IMR-90 (cell line): Measurements from ENCODE around the gene ENDOD1. TPM values are rescaled to one million over a fixed set of nuclear protein-coding genes. Genes with fewer than 3 reads are reported as not detected.

Experiments used
- ATAC-seq: fragments of 200-7000 bp; cut with Tn5 transposase; 2 replicates; pipeline ENCODE4 v1.9.1; 2020; ENCODE audit warnings: low read depth, mild to moderate bottlenecking, moderate library complexity
- BruUV-seq: library from RNA; stranded (reverse); fragments of 400-500 nt; replicated peaks from 2 replicates; lab custom pipeline; 2021; lab: Mats Ljungman, UMichigan
- CTCF ChIA-PET: fragments of 300-600 bp; formaldehyde crosslinking; extraction: SDS; loops from one replicate; lab custom pipeline; 2021; ENCODE audit warnings: antibody characterized with exemption; lab: Yijun Ruan, JAX
- POLR2A ChIA-PET: fragments of 300-600 bp; sonication (Branson Sonifier 250); formaldehyde crosslinking; loops from one replicate; lab custom pipeline; 2022; ENCODE audit warnings: antibody characterized with exemption; ENCODE audit not compliant: unreplicated experiment; lab: Charles Lee
- DNase-seq: peaks from one replicate; pipeline ENCODE4 v3.0.0; 2013
- H2AFZ ChIP-seq: replicated peaks from 2 replicates; pipeline ENCODE3; 2013; ENCODE audit warnings: low read length, mild to moderate bottlenecking; ENCODE audit not compliant: poor library complexity
- H2AK5ac ChIP-seq: 2 replicates; pipeline ENCODE4 v1.6.1; 2013; ENCODE audit warnings: low read depth, low read length, inconsistent platforms
- H2AK9ac ChIP-seq: replicated peaks from 2 replicates; pipeline ENCODE3; 2013; ENCODE audit warnings: mild to moderate bottlenecking, low read depth, low read length, moderate library complexity; ENCODE audit not compliant: poor library complexity
- H2BK120ac ChIP-seq: 2 replicates; pipeline ENCODE4 v1.6.1; 2013; ENCODE audit warnings: low read depth, low read length, inconsistent platforms
- H2BK15ac ChIP-seq: 3 replicates; pipeline ENCODE4 v1.6.1; 2013; ENCODE audit warnings: low read depth, low read length, inconsistent platforms
- H2BK20ac ChIP-seq: 2 replicates; pipeline ENCODE4 v1.6.1; 2013; ENCODE audit warnings: low read depth, mild to moderate bottlenecking, inconsistent platforms, low read length, moderate library complexity
- H2BK5ac ChIP-seq: 2 replicates; pipeline ENCODE4 v1.6.1; 2013; ENCODE audit warnings: mild to moderate bottlenecking, low read depth, low read length, inconsistent platforms; ENCODE audit not compliant: poor library complexity, severe bottlenecking
- H3K14ac ChIP-seq: replicated peaks from 2 replicates; pipeline ENCODE4 v1.6.1; 2013; ENCODE audit warnings: low read depth, low read length, inconsistent platforms
- H3K18ac ChIP-seq: 2 replicates; pipeline ENCODE4 v1.6.1; 2013; ENCODE audit warnings: low read depth, low read length, control low read depth
- H3K23ac ChIP-seq: 2 replicates; pipeline ENCODE4 v1.6.1; 2013; ENCODE audit warnings: low read depth, low read length, inconsistent platforms
- H3K27ac ChIP-seq: 2 replicates; pipeline ENCODE4 v1.5.1; 2013; ENCODE audit warnings: mild to moderate bottlenecking, control low read depth, low read length; ENCODE audit not compliant: insufficient read depth
- H3K27me3 ChIP-seq: 2 replicates; pipeline ENCODE4 v1.6.1; 2013; ENCODE audit warnings: low read length; ENCODE audit not compliant: control insufficient read depth, insufficient read depth
- H3K36me3 ChIP-seq: 2 replicates; pipeline ENCODE4 v1.6.1; 2013; ENCODE audit warnings: low read length, mixed read lengths; ENCODE audit not compliant: control insufficient read depth, insufficient read depth
- H3K4ac ChIP-seq: 2 replicates; pipeline ENCODE4 v1.6.1; 2013; ENCODE audit warnings: low read depth, low read length, inconsistent platforms
- H3K4me1 ChIP-seq: 2 replicates; pipeline ENCODE4 v1.6.1; 2013; ENCODE audit warnings: low read length, mixed read lengths; ENCODE audit not compliant: control insufficient read depth, insufficient read depth
- H3K4me2 ChIP-seq: 2 replicates; pipeline ENCODE4 v1.6.1; 2013; ENCODE audit warnings: low read depth, mild to moderate bottlenecking, control low read depth, low read length, moderate library complexity
- H3K4me3 ChIP-seq: 2 replicates; pipeline ENCODE4 v1.5.1; 2013; ENCODE audit warnings: low read depth, mild to moderate bottlenecking, control low read depth, low read length, moderate library complexity; ENCODE audit not compliant: insufficient read depth
- H3K56ac ChIP-seq: 2 replicates; pipeline ENCODE4 v1.6.1; 2013; ENCODE audit warnings: low read length, inconsistent platforms; ENCODE audit not compliant: insufficient read depth; ENCODE audit errors: extremely low read depth
- H3K79me1 ChIP-seq, 2 experiments: 2 replicates each; pipeline ENCODE4 v1.6.1; 2013; ENCODE audit warnings: low read length in 2 of 2, inconsistent platforms in 1 of 2, low read depth in 1 of 2
- H3K9ac ChIP-seq: 2 replicates; pipeline ENCODE4 v1.6.1; 2013; ENCODE audit warnings: low read depth, low read length, control low read depth
- H3K9me1 ChIP-seq: 2 replicates; pipeline ENCODE4 v1.6.1; 2013; ENCODE audit warnings: low read length, inconsistent platforms; ENCODE audit not compliant: insufficient read depth
- H3K9me3 ChIP-seq: 2 replicates; pipeline ENCODE4 v1.6.1; 2013; ENCODE audit warnings: low read length; ENCODE audit not compliant: control insufficient read depth, insufficient read depth
- H4K20me1 ChIP-seq: 2 replicates; pipeline ENCODE4 v1.6.1; 2013; ENCODE audit warnings: low read length, inconsistent platforms; ENCODE audit not compliant: insufficient read depth
- H4K5ac ChIP-seq: 2 replicates; pipeline ENCODE4 v1.6.1; 2013; ENCODE audit warnings: mild to moderate bottlenecking, low read depth, low read length, control low read depth
- H4K8ac ChIP-seq, 2 experiments: 2 replicates each; pipeline ENCODE4 v1.6.1; 2013; ENCODE audit warnings: low read depth in 2 of 2, low read length in 2 of 2, control low read depth in 1 of 2, inconsistent platforms in 1 of 2
- H4K91ac ChIP-seq: 2 replicates; pipeline ENCODE4 v1.6.1; 2013; ENCODE audit warnings: low read depth, low read length, inconsistent platforms; ENCODE audit not compliant: insufficient read depth
- CEBPB ChIP-seq: IDR thresholded peaks from 2 replicates; pipeline ENCODE4 v1.6.1; 2012; ENCODE audit warnings: low read depth, low read length, improper control_type of control experiment
- CHD1 ChIP-seq: IDR thresholded peaks from 2 replicates; pipeline ENCODE4 v1.6.1; 2012; ENCODE audit warnings: low read depth, low read length, improper control_type of control experiment
- MAFK ChIP-seq: IDR thresholded peaks from 2 replicates; pipeline ENCODE4 v1.6.1; 2012; ENCODE audit warnings: low read depth, low read length, improper control_type of control experiment
- MAZ ChIP-seq: IDR thresholded peaks from 2 replicates; pipeline ENCODE4 v1.6.1; 2012; ENCODE audit warnings: low read depth, mild to moderate bottlenecking, low read length, improper control_type of control experiment, moderate library complexity, borderline replicate concordance
- MXI1 ChIP-seq: IDR thresholded peaks from 2 replicates; pipeline ENCODE4 v1.6.1; 2012; ENCODE audit warnings: low read depth, mild to moderate bottlenecking, low read length, moderate library complexity, borderline replicate concordance
- RAD21 ChIP-seq: IDR thresholded peaks from 2 replicates; pipeline ENCODE4 v1.6.1; 2012; ENCODE audit warnings: low read length, improper control_type of control experiment
- RCOR1 ChIP-seq: IDR thresholded peaks from 2 replicates; pipeline ENCODE4 v1.6.1; 2012; ENCODE audit warnings: mild to moderate bottlenecking, low read length, improper control_type of control experiment; ENCODE audit not compliant: insufficient replicate concordance
- RFX5 ChIP-seq: IDR thresholded peaks from 2 replicates; pipeline ENCODE4 v1.8.0; 2012; ENCODE audit warnings: low read depth, mild to moderate bottlenecking, low read length, moderate library complexity
- SMC3 ChIP-seq: fragments of 150-350 bp; IDR thresholded peaks from 2 replicates; pipeline ENCODE4 v1.6.1; 2016; ENCODE audit warnings: low read depth, mild to moderate bottlenecking, antibody characterized with exemption, low read length, moderate library complexity
- WGBS, 2 experiments: methylation state at CpG; one replicate each; pipeline versions ENCODE4 v1.1.5 to v1.1.7; 2013; ENCODE audit warnings: missing lambda C conversion rate in 2 of 2; ENCODE audit not compliant: insufficient read length in 1 of 2; ENCODE audit errors: extremely low coverage in 2 of 2; 5-methylcytosine and 5-hydroxymethylcytosine counted together
- dilution Hi-C: fragments of 300-500 bp; cut with HindIII; formaldehyde crosslinking; loops from one replicate; pipeline ENCODE4 v1.14.3; 2018; ENCODE audit warnings: low sequenced_read_pairs; ENCODE audit not compliant: unreplicated experiment
- in situ Hi-C: fragments of 300-500 bp; cut with MboI; formaldehyde crosslinking; loops from 3 replicates; pipeline ENCODE4 v1.14.3; 2019; ENCODE audit warnings: low sequenced_read_pairs, inconsistent platforms, mixed read lengths
- intact Hi-C: fragments of 100-400 bp; cut with micrococcal nuclease; formaldehyde crosslinking; loops from 2 replicates; pipeline ENCODE4 v1.10.0; 2022
- polyA plus RNA-seq, 3 experiments: library from polyadenylated mRNA; depleted of rRNA; stranded (reverse); fragments of >200 nt; gene quantifications; 2 replicates each; pipeline ENCODE4 v1.2.3, GENCODE V29; 2012; ENCODE audit warnings: low replicate concordance in 1 of 3
- total RNA-seq: library from RNA; depleted of rRNA; stranded (reverse); fragments of >200 nt; gene quantifications from 2 replicates; pipeline ENCODE4 v1.2.3, GENCODE V29; 2012
- TF ChIP-seq, protein P1 (sequence below): conservative IDR thresholded peaks from 2 replicates; pipeline ENCODE4 v1.5.1; 2012; ENCODE audit warnings: mild to moderate bottlenecking, low read depth, low read length, improper control_type of control experiment
- TF ChIP-seq, protein P2 (sequence below): fragments of 150-350 bp; IDR thresholded peaks from 2 replicates; pipeline ENCODE4 v1.6.1; 2017; ENCODE audit warnings: mild to moderate bottlenecking, antibody characterized with exemption, low read length, low read depth

ENDOD1 gene
- total and polyA plus RNA-seq, 2 of the 4 experiments (the other 2 are of a cell fraction): 7.0 to 17.6 TPM

DNA sequence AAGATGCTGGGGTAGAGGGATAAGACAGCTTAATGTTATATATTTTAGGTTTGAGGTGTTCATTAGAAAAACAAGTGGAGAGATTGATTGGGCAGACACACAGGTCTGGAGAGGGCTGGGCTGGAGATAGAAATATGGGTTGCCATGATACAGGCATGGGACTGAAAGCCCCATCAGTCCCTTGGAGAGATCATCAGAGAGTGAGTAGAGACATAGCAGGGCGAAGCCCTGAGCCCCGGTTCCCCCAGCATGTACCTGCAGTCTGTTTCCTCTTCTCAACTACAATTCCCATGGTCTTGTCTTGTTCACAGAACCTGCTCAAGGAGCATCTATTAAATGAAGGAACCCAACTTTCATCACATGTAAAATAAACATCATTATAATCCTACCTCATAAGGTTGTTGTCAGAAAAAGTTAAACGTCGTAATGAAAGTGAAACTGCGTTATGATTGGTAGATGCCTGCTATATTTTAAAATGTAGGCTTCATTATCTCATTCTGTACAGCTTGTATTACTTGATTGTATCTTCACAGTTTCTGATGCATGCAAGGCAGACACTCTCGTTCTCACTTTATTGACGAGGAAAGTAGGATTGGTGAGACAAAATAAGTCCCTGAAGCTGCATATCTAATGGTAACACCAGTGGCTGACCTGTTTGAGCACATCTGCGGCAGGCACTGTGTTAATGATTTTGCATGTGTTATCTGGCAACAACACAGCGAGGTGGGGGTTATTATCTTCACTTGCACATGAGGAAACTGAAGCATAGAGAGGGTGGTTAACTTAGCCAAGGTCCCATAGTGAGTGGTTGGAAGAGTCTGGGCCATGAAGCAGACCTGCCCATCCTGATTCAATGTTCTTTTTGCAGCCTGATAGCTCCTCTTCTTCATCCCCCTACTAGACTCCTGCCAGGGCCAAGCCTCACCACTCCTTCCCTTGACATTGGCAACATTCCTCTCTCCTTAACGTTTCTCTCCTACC lies 63.5 kb downstream of the ENDOD1 start (continued):
- TF ChIP-seq RCOR1: no peak
- no peak for TF ChIP-seq CHD1
- no peak for TF ChIP-seq MXI1

DNA sequence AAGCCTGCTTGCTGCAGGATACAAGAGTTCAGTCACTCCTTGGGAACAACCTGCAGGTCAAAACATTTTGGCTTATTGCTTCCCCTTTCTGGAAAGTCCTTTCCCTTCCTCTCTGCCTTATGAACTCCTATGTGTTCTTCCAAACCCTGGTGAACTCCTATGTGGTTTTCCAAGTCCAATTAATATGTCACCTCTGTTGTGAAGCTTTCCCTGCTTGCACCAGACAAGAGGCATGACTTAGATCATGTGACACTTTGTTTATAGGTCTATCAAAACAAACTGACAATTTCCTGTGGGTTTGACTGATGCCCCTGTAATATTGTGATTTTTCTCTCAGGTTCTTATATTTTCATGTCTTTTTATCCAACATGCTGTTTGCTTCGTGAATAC lies 64.2 kb downstream of the ENDOD1 start:
- Histone ChIP-seq H2BK15ac (no peak overlapping the region), H3K27ac (no peak overlapping the region), H3K18ac (no peak overlapping the region), H3K4me3 (no peak overlapping the region), H2AK9ac (no peak overlapping the region), H4K8ac (no peak overlapping the region), H3K4me1 (peaks cover 2% of the 10 kb centered on the region; the same call in 1 of the 2 replicates), H3K23ac (no peak overlapping the region), H4K20me1 (no peaks in the 10 kb centered on the region), H3K9me1 (no peaks in the 10 kb centered on the region; the same call in 1 of the 2 replicates), H2BK20ac (no peak overlapping the region), H3K4me2 (no peak overlapping the region), H3K9me3 (no peaks in the 10 kb centered on the region), H3K14ac (no peak overlapping the region), H2BK120ac (no peak overlapping the region), H3K36me3 (no peaks in the 10 kb centered on the region), H2AFZ (no peak overlapping the region), H2BK5ac (no peak overlapping the region), H4K5ac (no peak overlapping the region), H2AK5ac (no peak overlapping the region), H3K79me1 (no peaks in the 10 kb centered on the region), H3K4ac (no peak overlapping the region), H3K9ac (no peak overlapping the region), H4K91ac (no peak overlapping the region), H3K56ac (no peak overlapping the region), H3K27me3 (0 out of 2 replicates have a peak, but pooled peaks cover 2% of the 10 kb centered on the region)
- ChIA-PET CTCF (interaction anchor here (0.8 to 5.0 kb wide), 2 partner anchors 552 to 611 kb away, joined by 4 to 45 read pairs; no protein-coding TSS in a partner anchor), POLR2A (interaction anchor here (0.6 kb wide), 1 partner anchor 615 kb away, joined by 6 read pairs; no protein-coding TSS in a partner anchor)
- dilution Hi-C loops (no loop called here), intact Hi-C loops (loop anchor here (2.0 to 10.0 kb wide), 3 partner anchors 441 to 1273 kb away; no protein-coding TSS in a partner anchor), in situ Hi-C loops (loop anchor here (5.0 kb wide), 1 partner anchor 608 kb away; no protein-coding TSS in a partner anchor)
- DNase-seq (no peak), ATAC-seq (no peak)
- no TSS peak for BruUV-seq
- no peak for TF ChIP-seq CEBPB
- no peak for TF ChIP-seq MAZ
- no peak for TF ChIP-seq MXI1
- TF ChIP-seq RFX5: no peak
- TF ChIP-seq MAFK: no peak
- TF ChIP-seq, protein P1, sequence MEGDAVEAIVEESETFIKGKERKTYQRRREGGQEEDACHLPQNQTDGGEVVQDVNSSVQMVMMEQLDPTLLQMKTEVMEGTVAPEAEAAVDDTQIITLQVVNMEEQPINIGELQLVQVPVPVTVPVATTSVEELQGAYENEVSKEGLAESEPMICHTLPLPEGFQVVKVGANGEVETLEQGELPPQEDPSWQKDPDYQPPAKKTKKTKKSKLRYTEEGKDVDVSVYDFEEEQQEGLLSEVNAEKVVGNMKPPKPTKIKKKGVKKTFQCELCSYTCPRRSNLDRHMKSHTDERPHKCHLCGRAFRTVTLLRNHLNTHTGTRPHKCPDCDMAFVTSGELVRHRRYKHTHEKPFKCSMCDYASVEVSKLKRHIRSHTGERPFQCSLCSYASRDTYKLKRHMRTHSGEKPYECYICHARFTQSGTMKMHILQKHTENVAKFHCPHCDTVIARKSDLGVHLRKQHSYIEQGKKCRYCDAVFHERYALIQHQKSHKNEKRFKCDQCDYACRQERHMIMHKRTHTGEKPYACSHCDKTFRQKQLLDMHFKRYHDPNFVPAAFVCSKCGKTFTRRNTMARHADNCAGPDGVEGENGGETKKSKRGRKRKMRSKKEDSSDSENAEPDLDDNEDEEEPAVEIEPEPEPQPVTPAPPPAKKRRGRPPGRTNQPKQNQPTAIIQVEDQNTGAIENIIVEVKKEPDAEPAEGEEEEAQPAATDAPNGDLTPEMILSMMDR: no peak
- no peak for TF ChIP-seq RAD21
- TF ChIP-seq CHD1: no peak
- TF ChIP-seq SMC3: no peak
- TF ChIP-seq, protein P2, sequence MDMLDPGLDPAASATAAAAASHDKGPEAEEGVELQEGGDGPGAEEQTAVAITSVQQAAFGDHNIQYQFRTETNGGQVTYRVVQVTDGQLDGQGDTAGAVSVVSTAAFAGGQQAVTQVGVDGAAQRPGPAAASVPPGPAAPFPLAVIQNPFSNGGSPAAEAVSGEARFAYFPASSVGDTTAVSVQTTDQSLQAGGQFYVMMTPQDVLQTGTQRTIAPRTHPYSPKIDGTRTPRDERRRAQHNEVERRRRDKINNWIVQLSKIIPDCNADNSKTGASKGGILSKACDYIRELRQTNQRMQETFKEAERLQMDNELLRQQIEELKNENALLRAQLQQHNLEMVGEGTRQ: no peak
- WGBS, 2 experiments: no CpG with 5 or more reads among the region's 1 CpG
